ENCODE results near the gene ANGPTL1.

The ANGPTL1 gene

DNA sequence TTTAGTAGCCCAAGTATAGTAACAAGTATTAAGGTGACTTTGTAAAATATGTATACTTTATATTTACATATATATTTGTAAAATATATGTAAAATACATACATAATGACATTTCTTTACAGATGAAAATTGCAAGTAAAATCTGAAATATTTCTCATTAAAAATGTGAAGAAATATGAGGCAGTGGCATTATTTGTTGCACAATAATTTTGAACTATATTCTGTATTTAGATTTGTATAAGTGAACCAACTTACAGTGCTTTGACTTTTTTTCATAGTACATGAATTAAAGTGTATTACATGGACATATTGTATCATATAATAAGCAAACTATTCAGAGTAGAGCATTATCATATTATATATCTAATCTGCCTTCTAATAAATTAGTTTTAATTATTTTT is 60.3 kb downstream of the ANGPTL1 start:
- Histone ChIP-seq H3K4me2 (ENCODE audit: low read depth, low read length, poor library complexity, severe bottlenecking) (no peak overlapping the region), H3K36me3 (ENCODE audit: insufficient read depth, low read length) (no peaks in the 10 kb centered on the region; the same call in 1 of the 2 replicates), H3K4me3 (ENCODE audit: low read length, poor library complexity, severe bottlenecking) (no peak overlapping the region), H3K9me2 (replicated peaks; ENCODE audit: low read depth, low read length) (no peaks in the 10 kb centered on the region), H3K9me3 (ENCODE audit: insufficient read depth, low read depth, low read length) (no peaks in the 10 kb centered on the region), H3K79me2 (ENCODE audit: insufficient read depth, low read length) (no peaks in the 10 kb centered on the region), H3K9ac (ENCODE audit: low read depth, low read length, poor library complexity, severe bottlenecking) (no peak overlapping the region), H3K27me3 (ENCODE audit: insufficient read depth, low read length, poor library complexity, severe bottlenecking) (no peaks in the 10 kb centered on the region), H3K4me1 (ENCODE audit: insufficient read depth, low read length, poor library complexity, severe bottlenecking) (no peaks in the 10 kb centered on the region), H2AFZ (ENCODE audit: low read length) (no peak overlapping the region), H3F3A (ENCODE audit: low read depth) (no peaks in the 10 kb centered on the region), H4K20me1 (ENCODE audit: insufficient read depth, low read length, poor library complexity, severe bottlenecking) (no peaks in the 10 kb centered on the region)
- TF ChIP-seq EZH2phosphoT487 (IDR thresholded peaks at IDR 0.05; ENCODE audit: borderline replicate concordance), result no peak
- TF ChIP-seq, protein P1, sequence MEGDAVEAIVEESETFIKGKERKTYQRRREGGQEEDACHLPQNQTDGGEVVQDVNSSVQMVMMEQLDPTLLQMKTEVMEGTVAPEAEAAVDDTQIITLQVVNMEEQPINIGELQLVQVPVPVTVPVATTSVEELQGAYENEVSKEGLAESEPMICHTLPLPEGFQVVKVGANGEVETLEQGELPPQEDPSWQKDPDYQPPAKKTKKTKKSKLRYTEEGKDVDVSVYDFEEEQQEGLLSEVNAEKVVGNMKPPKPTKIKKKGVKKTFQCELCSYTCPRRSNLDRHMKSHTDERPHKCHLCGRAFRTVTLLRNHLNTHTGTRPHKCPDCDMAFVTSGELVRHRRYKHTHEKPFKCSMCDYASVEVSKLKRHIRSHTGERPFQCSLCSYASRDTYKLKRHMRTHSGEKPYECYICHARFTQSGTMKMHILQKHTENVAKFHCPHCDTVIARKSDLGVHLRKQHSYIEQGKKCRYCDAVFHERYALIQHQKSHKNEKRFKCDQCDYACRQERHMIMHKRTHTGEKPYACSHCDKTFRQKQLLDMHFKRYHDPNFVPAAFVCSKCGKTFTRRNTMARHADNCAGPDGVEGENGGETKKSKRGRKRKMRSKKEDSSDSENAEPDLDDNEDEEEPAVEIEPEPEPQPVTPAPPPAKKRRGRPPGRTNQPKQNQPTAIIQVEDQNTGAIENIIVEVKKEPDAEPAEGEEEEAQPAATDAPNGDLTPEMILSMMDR (conservative IDR thresholded peaks at IDR 0.05; ENCODE audit: low read length), result no peak

DNA sequence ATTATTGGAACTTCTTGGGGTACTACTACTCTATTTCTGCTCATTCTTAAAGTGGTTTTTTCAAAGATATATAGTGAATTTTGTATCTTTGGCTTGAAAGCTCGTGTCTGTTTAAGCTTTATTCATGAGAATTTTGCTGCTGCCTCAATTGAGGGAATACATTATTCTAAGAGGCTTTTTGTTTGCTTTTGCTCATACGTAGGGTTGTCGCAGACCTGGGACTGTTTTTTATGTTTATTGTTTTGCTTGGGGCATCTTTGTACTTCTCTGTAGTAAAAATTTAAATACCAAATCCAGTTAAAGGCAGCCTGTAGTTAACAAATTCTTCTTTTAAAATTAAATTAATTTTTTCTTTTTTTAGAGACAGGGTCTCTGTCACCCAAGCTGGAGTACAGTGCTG is 62.3 kb downstream of the ANGPTL1 start:
- no peak overlapping the region for H2AFZ ChIP-seq (ENCODE audit: low read length)
- H3K27me3 ChIP-seq (ENCODE audit: insufficient read depth, low read length, poor library complexity, severe bottlenecking), result no peaks in the 10 kb centered on the region
- no peak overlapping the region for H3K9ac ChIP-seq (ENCODE audit: low read depth, low read length, poor library complexity, severe bottlenecking)
- no peaks in the 10 kb centered on the region for H3K4me1 ChIP-seq (ENCODE audit: insufficient read depth, low read length, poor library complexity, severe bottlenecking)
- no peak for TF ChIP-seq EZH2phosphoT487 (IDR thresholded peaks at IDR 0.05; ENCODE audit: borderline replicate concordance)
- TF ChIP-seq, protein P1 (conservative IDR thresholded peaks at IDR 0.05; ENCODE audit: low read length), result no peak
- no peaks in the 10 kb centered on the region for H3K9me2 ChIP-seq (replicated peaks; ENCODE audit: low read depth, low read length)
- H3K36me3 ChIP-seq (ENCODE audit: insufficient read depth, low read length), result no peaks in the 10 kb centered on the region; the same call in 1 of the 2 replicates
- H3K79me2 ChIP-seq (ENCODE audit: insufficient read depth, low read length), result no peaks in the 10 kb centered on the region
- H4K20me1 ChIP-seq (ENCODE audit: insufficient read depth, low read length, poor library complexity, severe bottlenecking), result no peaks in the 10 kb centered on the region
- H3K9me3 ChIP-seq (ENCODE audit: insufficient read depth, low read depth, low read length), result no peaks in the 10 kb centered on the region
- no peak overlapping the region for H3K4me2 ChIP-seq (ENCODE audit: low read depth, low read length, poor library complexity, severe bottlenecking)
- H3F3A ChIP-seq (ENCODE audit: low read depth), result no peaks in the 10 kb centered on the region
- no peak overlapping the region for H3K4me3 ChIP-seq (ENCODE audit: low read length, poor library complexity, severe bottlenecking)

DNA sequence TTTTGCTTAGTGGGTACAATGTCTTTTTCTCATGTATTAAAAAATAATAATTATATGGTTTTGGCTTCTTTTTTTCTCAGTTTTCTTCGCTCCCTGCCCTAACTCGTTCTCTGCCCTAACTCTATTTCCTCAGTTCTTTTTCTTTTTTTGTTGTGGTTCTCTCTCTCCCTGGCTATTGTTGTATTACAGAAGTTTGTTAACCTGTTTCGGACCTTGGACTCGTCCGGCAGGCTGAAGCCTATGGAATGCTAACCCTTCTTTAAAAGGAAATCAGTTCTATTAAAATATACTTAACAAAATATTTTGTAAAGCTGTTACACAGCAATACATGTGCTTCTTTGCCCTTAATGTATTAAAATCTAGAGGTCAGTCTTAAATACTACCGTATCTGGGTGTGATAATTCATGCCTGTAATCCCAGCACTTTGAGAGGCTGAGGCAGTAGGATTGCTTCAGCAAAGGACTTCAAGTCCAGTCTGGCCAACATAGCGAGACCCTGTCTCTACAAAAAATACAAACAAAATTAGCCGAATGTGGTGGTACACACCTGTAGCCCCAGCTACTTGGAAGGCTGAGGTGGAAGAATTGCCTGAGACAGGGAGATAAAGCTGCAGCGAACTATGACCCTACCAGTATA is 64.1 kb downstream of the ANGPTL1 start:
- H3K4me2 ChIP-seq (ENCODE audit: low read depth, low read length, poor library complexity, severe bottlenecking), result no peak overlapping the region
- no peak overlapping the region for H3K9ac ChIP-seq (ENCODE audit: low read depth, low read length, poor library complexity, severe bottlenecking)
- H2AFZ ChIP-seq (ENCODE audit: low read length), result no peak overlapping the region
- H3K36me3 ChIP-seq (ENCODE audit: insufficient read depth, low read length), result no peaks in the 10 kb centered on the region; the same call in 1 of the 2 replicates
- no peaks in the 10 kb centered on the region for H3K27me3 ChIP-seq (ENCODE audit: insufficient read depth, low read length, poor library complexity, severe bottlenecking)
- no peaks in the 10 kb centered on the region for H3K9me3 ChIP-seq (ENCODE audit: insufficient read depth, low read depth, low read length)
- H3K9me2 ChIP-seq (replicated peaks; ENCODE audit: low read depth, low read length), result no peaks in the 10 kb centered on the region
- H3K4me3 ChIP-seq (ENCODE audit: low read length, poor library complexity, severe bottlenecking), result no peak overlapping the region
- H4K20me1 ChIP-seq (ENCODE audit: insufficient read depth, low read length, poor library complexity, severe bottlenecking), result no peaks in the 10 kb centered on the region
- TF ChIP-seq, protein P1 (conservative IDR thresholded peaks at IDR 0.05; ENCODE audit: low read length), result no peak
- no peak for TF ChIP-seq EZH2phosphoT487 (IDR thresholded peaks at IDR 0.05; ENCODE audit: borderline replicate concordance)
- H3K4me1 ChIP-seq (ENCODE audit: insufficient read depth, low read length, poor library complexity, severe bottlenecking), result no peaks in the 10 kb centered on the region
- H3F3A ChIP-seq (ENCODE audit: low read depth), result no peaks in the 10 kb centered on the region
- no peaks in the 10 kb centered on the region for H3K79me2 ChIP-seq (ENCODE audit: insufficient read depth, low read length)
